SK-N-SH (cell line): ENCODE data around the gene PRSS8. TPM values are rescaled to one million over a fixed set of nuclear protein-coding genes. Genes with fewer than 3 reads are reported as not detected.

ENCODE experiments used
- CTCF ChIA-PET: fragments of 300-600, 350-600 bp; formaldehyde crosslinking; extraction: SDS; loops from one replicate; lab custom pipeline; 2021; lab: Yijun Ruan, JAX
- POLR2A ChIA-PET: fragments of 350-600 bp; sonication (Branson Sonifier 250); formaldehyde crosslinking; extraction: SDS; loops from one replicate; lab custom pipeline; 2020; ENCODE audit warnings: antibody characterized with exemption, inconsistent platforms; lab: Yijun Ruan, JAX
- DNase-seq: peaks from one replicate; pipeline ENCODE4 v3.0.0; 2012
- H2AFZ ChIP-seq: fragments of 200-600 bp; sonication (generic); 2 replicates; pipeline ENCODE4 v1.8.1; 2016; ENCODE audit warnings: antibody characterized with exemption, mild to moderate bottlenecking, low read depth
- H3F3A ChIP-seq: fragments of 200-600 bp; sonication (generic); replicated peaks from 2 replicates; pipeline ENCODE3; 2016; ENCODE audit warnings: antibody characterized with exemption, mild to moderate bottlenecking; ENCODE audit not compliant: insufficient read depth
- H3K27ac ChIP-seq, 2 experiments: fragments of 200-500 bp in 1 of 2; fragments of 200-600 bp in 1 of 2; sonication (Bioruptor generic) in 1 of 2; sonication (generic), shearing (Covaris generic) in 1 of 2; 2 replicates each; pipeline versions ENCODE4 v1.5.1 to v1.6.1; 2014 to 2016; ENCODE audit warnings: low read depth in 2 of 2, inconsistent platforms in 1 of 2, low read length in 1 of 2, mild to moderate bottlenecking in 1 of 2, mixed read lengths in 1 of 2
- H3K27me3 ChIP-seq: fragments of 200-600 bp; sonication (generic), shearing (Covaris generic); 2 replicates; pipeline ENCODE4 v1.6.1; 2016; ENCODE audit warnings: mixed run types; ENCODE audit not compliant: insufficient read depth
- H3K36me3 ChIP-seq, 2 experiments: fragments of 200-500 bp in 1 of 2; fragments of 200-600 bp in 1 of 2; sonication (Bioruptor generic) in 1 of 2; sonication (generic) in 1 of 2; replicated peaks in 1 of 2; 2 replicates each; pipeline versions ENCODE3 to v1.5.1; 2014 to 2016; ENCODE audit warnings: low read length in 1 of 2, mild to moderate bottlenecking in 1 of 2; ENCODE audit not compliant: insufficient read depth in 2 of 2, control insufficient read depth in 1 of 2
- H3K4me1 ChIP-seq, 2 experiments: fragments of 200-500 bp in 1 of 2; fragments of 200-600 bp in 1 of 2; sonication (Bioruptor generic) in 1 of 2; sonication (generic), shearing (Covaris generic) in 1 of 2; 2 replicates each; pipeline versions ENCODE4 v1.5.1 to v1.6.1; 2014 to 2016; ENCODE audit warnings: low read depth in 1 of 2, low read length in 1 of 2, mixed run types in 1 of 2; ENCODE audit not compliant: insufficient read depth in 2 of 2, control insufficient read depth in 1 of 2
- H3K4me2 ChIP-seq: fragments of 200-600 bp; sonication (generic), shearing (Covaris generic); 2 replicates; pipeline ENCODE4 v1.6.1; 2017; ENCODE audit warnings: mixed run types
- H3K4me3 ChIP-seq, 2 experiments: fragments of 200-500 bp in 1 of 2; fragments of 200-600 bp in 1 of 2; sonication (Bioruptor generic) in 1 of 2; sonication (generic), shearing (Covaris generic) in 1 of 2; 2 replicates each; pipeline versions ENCODE4 v1.5.1 to v1.8.1; 2014 to 2016; ENCODE audit warnings: low read depth in 2 of 2, inconsistent platforms in 1 of 2, low read length in 1 of 2, mild to moderate bottlenecking in 1 of 2, mixed read lengths in 1 of 2, moderate library complexity in 1 of 2
- H3K79me2 ChIP-seq: fragments of 200-600 bp; sonication (generic); 2 replicates; pipeline ENCODE4 v1.8.1; 2017; ENCODE audit warnings: mild to moderate bottlenecking; ENCODE audit not compliant: insufficient read depth
- H3K9ac ChIP-seq: fragments of 200-600 bp; sonication (generic); 2 replicates; pipeline ENCODE4 v1.6.1; 2017; ENCODE audit warnings: mixed run types
- H3K9me2 ChIP-seq: fragments of 200-600 bp; sonication (generic); 2 replicates; pipeline ENCODE4 v1.6.1; 2017; ENCODE audit warnings: mixed run types
- H3K9me3 ChIP-seq: fragments of 200-600 bp; sonication (generic); 2 replicates; pipeline ENCODE4 v1.6.1; 2017; ENCODE audit warnings: mixed run types, mild to moderate bottlenecking, moderate library complexity
- H4K20me1 ChIP-seq: fragments of 200-600 bp; sonication (generic); 2 replicates; pipeline ENCODE4 v1.6.1; 2017; ENCODE audit warnings: mild to moderate bottlenecking, mixed run types; ENCODE audit not compliant: insufficient read depth
- ELF1 ChIP-seq: IDR thresholded peaks from 2 replicates; pipeline ENCODE4 v1.4.0; 2012
- FOXM1 ChIP-seq: IDR thresholded peaks from 2 replicates; pipeline ENCODE4 v1.4.0; 2012; ENCODE audit warnings: low read depth, mild to moderate bottlenecking
- GABPA ChIP-seq: IDR thresholded peaks from 2 replicates; pipeline ENCODE4 v1.4.0; 2012; ENCODE audit warnings: low read depth, mild to moderate bottlenecking
- GATA2 ChIP-seq: sonication (generic); formaldehyde crosslinking; IDR thresholded peaks from 2 replicates; pipeline ENCODE4 v1.5.0; 2020; ENCODE audit warnings: mild to moderate bottlenecking, missing genetic modification reagents
- IRF3 ChIP-seq: fragments of 150-350 bp; IDR thresholded peaks from 2 replicates; pipeline ENCODE4 v1.6.1; 2016; ENCODE audit warnings: mild to moderate bottlenecking, low read depth, low read length
- MAX ChIP-seq: IDR thresholded peaks from 2 replicates; pipeline ENCODE4 v1.4.0; 2012; ENCODE audit warnings: low read depth
- MEF2A ChIP-seq: IDR thresholded peaks from 2 replicates; pipeline ENCODE4 v1.4.0; 2012; ENCODE audit warnings: low read depth, borderline replicate concordance
- NRF1 ChIP-seq: IDR thresholded peaks from 2 replicates; pipeline ENCODE4 v1.6.1; 2012; ENCODE audit warnings: low read depth, mild to moderate bottlenecking, low read length
- RAD21 ChIP-seq: IDR thresholded peaks from 2 replicates; pipeline ENCODE4 v1.6.1; 2012; ENCODE audit warnings: mild to moderate bottlenecking, low read length
- RCOR1 ChIP-seq: fragments of 150-350 bp; IDR thresholded peaks from 2 replicates; pipeline ENCODE4 v1.6.1; 2017; ENCODE audit warnings: antibody characterized with exemption, low read length
- TAF1 ChIP-seq: IDR thresholded peaks from 2 replicates; pipeline ENCODE4 v1.6.1; 2012; ENCODE audit warnings: low read depth, mild to moderate bottlenecking, low read length, moderate library complexity, borderline replicate concordance
- TEAD4 ChIP-seq: IDR thresholded peaks from 2 replicates; pipeline ENCODE4 v1.4.0; 2012; ENCODE audit warnings: mild to moderate bottlenecking, borderline replicate concordance; ENCODE audit not compliant: insufficient read depth
- USF2 ChIP-seq: fragments of 150-350 bp; IDR thresholded peaks from 2 replicates; pipeline ENCODE4 v1.6.1; 2017; ENCODE audit warnings: antibody characterized with exemption, low read length, low read depth, borderline replicate concordance
- YY1 ChIP-seq: IDR thresholded peaks from 2 replicates; pipeline ENCODE4 v1.4.0; 2012; ENCODE audit warnings: low read depth, mild to moderate bottlenecking
- ZBTB33 ChIP-seq: IDR thresholded peaks from 2 replicates; pipeline ENCODE4 v1.4.0; 2012; ENCODE audit warnings: low read depth, borderline replicate concordance
- WGBS: methylation state at CpG from one replicate; pipeline ENCODE4 v1.1.6; 2017; ENCODE audit warnings: low lambda C conversion rate; 5-methylcytosine and 5-hydroxymethylcytosine counted together
- polyA plus RNA-seq, 3 experiments: library from polyadenylated mRNA; depleted of rRNA; stranded (reverse); fragments of >200 nt; gene quantifications; 2 replicates each; pipeline ENCODE4 v1.2.3, GENCODE V29; 2012

The PRSS8 gene
- polyA plus RNA-seq, 1 of the 3 experiments (the other 2 are of a cell fraction): 0.07 TPM

GRCh38 chr16:31112711-31113110, 22.8 kb downstream of the PRSS8 start:
- Histone ChIP-seq H3F3A (peaks cover 14% of the 10 kb centered on the region), H3K4me1 (peaks cover 5 to 17% of the 10 kb centered on the region in 2 experiments; a peak in 2 of 4 replicates), H3K27ac (no peak overlapping the region), H4K20me1 (no peaks in the 10 kb centered on the region), H3K4me2 (no peak overlapping the region), H3K9me3 (no peaks in the 10 kb centered on the region), H3K9me2 (no peaks in the 10 kb centered on the region), H2AFZ (no peak overlapping the region), H3K4me3 (no peak overlapping the region), H3K36me3 (peaks cover 19 to 36% of the 10 kb centered on the region in 2 experiments), H3K79me2 (peaks cover 33% of the 10 kb centered on the region), H3K27me3 (no peaks in the 10 kb centered on the region), H3K9ac (no peak overlapping the region)
- TF ChIP-seq TAF1 (no peak), GATA2 (CRISPR knock-in tag) (no peak), RAD21 (no peak), NRF1 (no peak), ZBTB33 (no peak)
- DNase-seq: no peak
- WGBS: 94% methylated on average over 2 of the region's 2 CpGs
- ChIA-PET POLR2A (no interaction called here), CTCF (interaction anchor here (1.6 to 2.2 kb wide), 2 partner anchors 21 to 30 kb away, joined by 4 to 9 read pairs; no protein-coding TSS in a partner anchor)

GRCh38 chr16:31111881-31112466, 23.6 kb downstream of the PRSS8 start:
- no peaks in the 10 kb centered on the region for H3K9me3 ChIP-seq
- peaks cover 19 to 36% of the 10 kb centered on the region in 2 experiments for H3K36me3 ChIP-seq
- peaks cover 5 to 21% of the 10 kb centered on the region in 2 experiments; a peak in 2 of 4 replicates for H3K4me1 ChIP-seq
- H3K4me2 ChIP-seq: no peak overlapping the region
- no peak overlapping the region for H3K9ac ChIP-seq
- no peaks in the 10 kb centered on the region for H4K20me1 ChIP-seq
- peaks cover 32% of the 10 kb centered on the region for H3K79me2 ChIP-seq
- no peak overlapping the region for H2AFZ ChIP-seq
- no peak overlapping the region for H3K4me3 ChIP-seq
- 97% methylated on average over 18 of the region's 23 CpGs for WGBS
- POLR2A ChIA-PET: no interaction called here
- TF ChIP-seq RAD21 (no peak), TEAD4 (no peak), MAX (no peak), IRF3 (no peak), YY1 (no peak), USF2 (no peak), RCOR1 (no peak), GABPA (no peak), FOXM1 (no peak), ELF1 (no peak), TAF1 (no peak), MEF2A (no peak)
- TF ChIP-seq, all 33 proteins: peak for 0
- CTCF ChIA-PET: interaction anchor here (1.2 to 2.2 kb wide), 3 partner anchors 22 to 31 kb away, joined by 3 to 9 read pairs (median 4); no protein-coding TSS in a partner anchor
- DNase-seq: no peak
- no peaks in the 10 kb centered on the region for H3K9me2 ChIP-seq
- H3K27ac ChIP-seq: no peak overlapping the region
- peaks cover 14% of the 10 kb centered on the region for H3F3A ChIP-seq
- no peaks in the 10 kb centered on the region for H3K27me3 ChIP-seq
